Renal cortex interstitium (tissue), 3 donors: ENCODE results near the gene CFAP47. TPM values are rescaled to one million over a fixed set of nuclear protein-coding genes. Genes with fewer than 3 reads are reported as not detected.

ENCODE experiments used
- polyA plus RNA-seq, 3 donors: library from polyadenylated mRNA; unstranded; fragments of 120-200 nt; gene quantifications; one replicate each; pipeline ENCODE4 v1.2.1, GENCODE V29; 2013; ENCODE audit not compliant: insufficient read length in 3 of 3

CFAP47 gene
- polyA plus RNA-seq, 3 donors = 0.75 to 0.82 (median 0.76) TPM

Other genes starting within 250 kb of the CFAP47 start
- gene MAGEB16, start 121.4 kb upstream of the CFAP47 start, polyA plus RNA-seq = not detected